Endothelial cell of umbilical vein (primary cell): Measurements from ENCODE around the gene CRACR2A.

Experiments used
- MAX ChIP-seq: IDR thresholded peaks from 2 replicates; pipeline ENCODE4 v1.6.1; 2011; ENCODE audit not compliant: insufficient read depth, insufficient read length
- TF ChIP-seq, protein P1 (sequence below), 2 donors: IDR thresholded peaks; 1 replicate in 1 of 2; 2 replicates in 1 of 2; pipeline ENCODE4 v1.5.1; 2011; ENCODE audit warnings: low read length in 2 of 2, mild to moderate bottlenecking in 2 of 2, moderate library complexity in 2 of 2, control low read depth in 1 of 2, inconsistent platforms in 1 of 2, low read depth in 1 of 2; ENCODE audit not compliant: insufficient read depth in 1 of 2; ENCODE audit errors: extremely low read depth in 1 of 2

GRCh38 chr12:3593906-3594483 is 158.9 kb downstream of the CRACR2A start:
- no peak for TF ChIP-seq MAX
- TF ChIP-seq, protein P1, sequence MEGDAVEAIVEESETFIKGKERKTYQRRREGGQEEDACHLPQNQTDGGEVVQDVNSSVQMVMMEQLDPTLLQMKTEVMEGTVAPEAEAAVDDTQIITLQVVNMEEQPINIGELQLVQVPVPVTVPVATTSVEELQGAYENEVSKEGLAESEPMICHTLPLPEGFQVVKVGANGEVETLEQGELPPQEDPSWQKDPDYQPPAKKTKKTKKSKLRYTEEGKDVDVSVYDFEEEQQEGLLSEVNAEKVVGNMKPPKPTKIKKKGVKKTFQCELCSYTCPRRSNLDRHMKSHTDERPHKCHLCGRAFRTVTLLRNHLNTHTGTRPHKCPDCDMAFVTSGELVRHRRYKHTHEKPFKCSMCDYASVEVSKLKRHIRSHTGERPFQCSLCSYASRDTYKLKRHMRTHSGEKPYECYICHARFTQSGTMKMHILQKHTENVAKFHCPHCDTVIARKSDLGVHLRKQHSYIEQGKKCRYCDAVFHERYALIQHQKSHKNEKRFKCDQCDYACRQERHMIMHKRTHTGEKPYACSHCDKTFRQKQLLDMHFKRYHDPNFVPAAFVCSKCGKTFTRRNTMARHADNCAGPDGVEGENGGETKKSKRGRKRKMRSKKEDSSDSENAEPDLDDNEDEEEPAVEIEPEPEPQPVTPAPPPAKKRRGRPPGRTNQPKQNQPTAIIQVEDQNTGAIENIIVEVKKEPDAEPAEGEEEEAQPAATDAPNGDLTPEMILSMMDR (IDR thresholded peaks at IDR 0.05; ENCODE audit: extremely low read depth in 1 of 2, insufficient read depth in 1 of 2, low read depth in 1 of 2, low read length in 2 of 2): no peak
